ENCODE results near the gene EXOC1.

DNA sequence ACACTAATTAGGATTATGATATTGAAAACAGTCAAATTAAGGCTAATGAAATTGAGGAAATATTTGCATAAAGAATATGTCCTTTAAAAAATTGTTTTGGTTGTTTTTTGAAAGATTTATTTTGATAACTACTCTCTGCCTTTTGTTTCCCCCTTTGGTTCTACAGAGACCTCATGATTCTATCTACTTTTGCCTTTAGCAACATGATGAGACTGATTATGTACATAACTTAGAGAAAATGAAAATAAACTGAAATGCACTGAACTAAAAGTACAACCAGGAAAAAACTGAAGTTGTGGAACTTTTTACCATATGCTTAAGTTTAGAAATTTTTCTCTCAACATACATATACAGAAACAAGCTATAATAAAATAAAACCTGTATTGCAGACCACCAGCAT, 21.4 kb downstream of the EXOC1 start:
- TF ChIP-seq CTCF (conservative IDR thresholded peaks at IDR 0.05; ENCODE audit: low read length), result no peak
- no peak for TF ChIP-seq EZH2phosphoT487 (IDR thresholded peaks at IDR 0.05; ENCODE audit: borderline replicate concordance)
